ENCODE results near the gene ATP8A1. TPM values are rescaled to one million over a fixed set of nuclear protein-coding genes. Genes with fewer than 3 reads are reported as not detected.

Gene ATP8A1
- total and polyA plus RNA-seq, 10 donors, result 14.4 to 87.0 (median 42.1) TPM

- Histone ChIP-seq H3K27ac (no peak overlapping the region), H3K36me3 (peaks cover 0 to 23% (median 0%) of the 10 kb centered on the region in 6 donors), H3K4me1 (peaks cover 0 to 7% (median 0%) of the 10 kb centered on the region in 6 donors), H3K9me3 (no peaks in the 10 kb centered on the region), H3K4me3 (no peak overlapping the region), H3K27me3 (replicated peaks in 1 of 7) (no peaks in the 10 kb centered on the region)
- intact Hi-C loops (cut with DNase I; ENCODE audit: low total_unique reads), result no loop called here
- no peak for TF ChIP-seq CTCF (IDR thresholded peaks at IDR 0.05 in 8 of 11, conservative IDR thresholded peaks at IDR 0.05 in 3 of 11)
- no peak for TF ChIP-seq POLR2AphosphoS5 (IDR thresholded peaks at IDR 0.05)
- no peak for TF ChIP-seq POLR2A (IDR thresholded peaks at IDR 0.05)
- no peak for DNase-seq
- WGBS, 5 donors, result 92 to 99% (median 95%) methylated on average over 4 of the region's 4 CpGs
Measured at GRCh38 chr4:42573249-42573648, 83.7 kb downstream of the ATP8A1 start.

GRCh38 chr4:42570221-42570620 is 86.7 kb downstream of the ATP8A1 start:
- TF ChIP-seq POLR2AphosphoS5 (IDR thresholded peaks at IDR 0.05) (no peak), POLR2A (IDR thresholded peaks at IDR 0.05) (no peak), CTCF (IDR thresholded peaks at IDR 0.05 in 8 of 11, conservative IDR thresholded peaks at IDR 0.05 in 3 of 11) (no peak)
- DNase-seq, result no peak
- Histone ChIP-seq H3K36me3 (peaks cover 0 to 14% (median 0%) of the 10 kb centered on the region in 6 donors), H3K27ac (no peak overlapping the region), H3K27me3 (replicated peaks in 1 of 7) (no peaks in the 10 kb centered on the region), H3K4me3 (no peak overlapping the region), H3K4me1 (peaks cover 0 to 7% (median 0%) of the 10 kb centered on the region in 6 donors), H3K9me3 (no peaks in the 10 kb centered on the region)
- WGBS, 5 donors, result 95 to 100% (median 100%) methylated on average over 1 of the region's 1 CpG
- intact Hi-C loops (cut with DNase I; ENCODE audit: low total_unique reads), result no loop called here

GRCh38 chr4:42568610-42569207 is 88.2 kb downstream of the ATP8A1 start:
- Histone ChIP-seq H3K9me3 (no peaks in the 10 kb centered on the region), H3K4me3 (no peak overlapping the region), H3K36me3 (peaks cover 0 to 16% (median 0%) of the 10 kb centered on the region in 6 donors), H3K27me3 (replicated peaks in 1 of 7) (no peaks in the 10 kb centered on the region), H3K27ac (no peak overlapping the region), H3K4me1 (peaks cover 0 to 7% (median 0%) of the 10 kb centered on the region in 6 donors)
- intact Hi-C loops (cut with DNase I; ENCODE audit: low total_unique reads), result loop anchor here (5.0 kb wide), 2 partner anchors 184 to 299 kb away; no protein-coding TSS in a partner anchor
- WGBS, 5 donors, result 4 to 11% (median 8%) methylated on average over 4 of the region's 4 CpGs
- peak; percentile 42 to 84 (median 72) for TF ChIP-seq CTCF (IDR thresholded peaks at IDR 0.05 in 8 of 11, conservative IDR thresholded peaks at IDR 0.05 in 3 of 11)
- no peak for TF ChIP-seq POLR2AphosphoS5 (IDR thresholded peaks at IDR 0.05)
- TF ChIP-seq POLR2A (IDR thresholded peaks at IDR 0.05), result no peak
- DNase-seq, result no peak

GRCh38 chr4:42566835-42567234 is 90.1 kb downstream of the ATP8A1 start:
- intact Hi-C loops (cut with DNase I; ENCODE audit: low total_unique reads), result loop anchor here (5.0 kb wide), 2 partner anchors 185 to 300 kb away; no protein-coding TSS in a partner anchor
- TF ChIP-seq CTCF (IDR thresholded peaks at IDR 0.05 in 8 of 11, conservative IDR thresholded peaks at IDR 0.05 in 3 of 11), result no peak
- no peak for TF ChIP-seq POLR2A (IDR thresholded peaks at IDR 0.05)
- TF ChIP-seq POLR2AphosphoS5 (IDR thresholded peaks at IDR 0.05), result no peak
- Histone ChIP-seq H3K4me1 (peaks cover 0 to 7% (median 0%) of the 10 kb centered on the region in 6 donors), H3K36me3 (peaks cover 0 to 35% (median 8%) of the 10 kb centered on the region in 6 donors), H3K4me3 (no peak overlapping the region), H3K27me3 (replicated peaks in 1 of 7) (no peaks in the 10 kb centered on the region), H3K27ac (no peak overlapping the region), H3K9me3 (no peaks in the 10 kb centered on the region)
- DNase-seq, result no peak
- WGBS, 5 donors, result 84 to 96% (median 93%) methylated on average over 1 of the region's 1 CpG
